Measurements from ENCODE around the gene PPP3R1. TPM values are rescaled to one million over a fixed set of nuclear protein-coding genes. Genes with fewer than 3 reads are reported as not detected.
A peak's percentile ranks its signal among the peaks of the same experiment; 100 is the strongest.

PPP3R1 gene
- total RNA-seq, 4 donors from 2014 or later, result 23.8 to 31.6 (median 29.9) TPM

- TF ChIP-seq CTCF (IDR thresholded peaks at IDR 0.05) (no peak), EP300 (IDR thresholded peaks at IDR 0.05) (no peak), POLR2A (IDR thresholded peaks at IDR 0.05) (no peak), POLR2AphosphoS5 (IDR thresholded peaks at IDR 0.05) (no peak)
- peaks cover 0 to 8% of the 10 kb centered on the region in 2 donors for H3K36me3 ChIP-seq
- no peak for ATAC-seq
- H3K4me1 ChIP-seq, result peaks cover 0 to 37% (median 12%) of the 10 kb centered on the region in 3 donors
- 91 to 95% methylated on average over 7 of the region's 7 CpGs for WGBS, 2 donors (ENCODE audit: low coverage in 1 of 2)
- no peaks in the 10 kb centered on the region for H3K9me3 ChIP-seq
- no peaks in the 10 kb centered on the region for H3K27me3 ChIP-seq
- no peak overlapping the region for H3K4me3 ChIP-seq
- no peak overlapping the region for H3K27ac ChIP-seq
These were observed 96.7 kb downstream of the PPP3R1 start for GRCh38 chr2:68155618-68156017.

- Histone ChIP-seq H3K27ac (peak overlapping the region in 1 of 4 donors; percentile 1), H3K4me3 (no peak overlapping the region), H3K27me3 (no peaks in the 10 kb centered on the region), H3K4me1 (peaks cover 0 to 21% (median 6%) of the 10 kb centered on the region in 3 donors), H3K36me3 (no peaks in the 10 kb centered on the region), H3K9me3 (no peaks in the 10 kb centered on the region)
- 21 to 43% methylated on average over 1 to 2 of the region's 3 CpGs for WGBS, 2 donors (ENCODE audit: low coverage in 1 of 2)
- no peak for TF ChIP-seq CTCF (IDR thresholded peaks at IDR 0.05)
- TF ChIP-seq POLR2A (IDR thresholded peaks at IDR 0.05), result no peak
- TF ChIP-seq EP300 (IDR thresholded peaks at IDR 0.05), result no peak
- no peak for TF ChIP-seq POLR2AphosphoS5 (IDR thresholded peaks at IDR 0.05)
- no peak for ATAC-seq
These were observed 99.5 kb downstream of the PPP3R1 start for GRCh38 chr2:68152681-68153347.

GRCh38 chr2:68151037-68151436 lies 101.3 kb downstream of the PPP3R1 start:
- H3K27me3 ChIP-seq, result no peaks in the 10 kb centered on the region
- H3K4me1 ChIP-seq, result peaks cover 0 to 13% (median 0%) of the 10 kb centered on the region in 3 donors
- no peaks in the 10 kb centered on the region for H3K36me3 ChIP-seq
- no peak for TF ChIP-seq EP300 (IDR thresholded peaks at IDR 0.05)
- H3K4me3 ChIP-seq, result no peak overlapping the region
- ATAC-seq, result no peak
- no peaks in the 10 kb centered on the region for H3K9me3 ChIP-seq
- no peak overlapping the region for H3K27ac ChIP-seq

- WGBS, 2 donors (ENCODE audit: low coverage in 1 of 2), result 95 to 100% methylated on average over 2 of the region's 2 CpGs
- Histone ChIP-seq H3K27ac (no peak overlapping the region), H3K9me3 (no peaks in the 10 kb centered on the region), H3K27me3 (no peaks in the 10 kb centered on the region), H3K4me3 (no peak overlapping the region), H3K36me3 (peaks cover 0 to 58% of the 10 kb centered on the region in 2 donors), H3K4me1 (no peaks in the 10 kb centered on the region)
- ATAC-seq, result no peak
- no peak for TF ChIP-seq POLR2A (IDR thresholded peaks at IDR 0.05)
- no peak for TF ChIP-seq CTCF (IDR thresholded peaks at IDR 0.05)
- no peak for TF ChIP-seq EP300 (IDR thresholded peaks at IDR 0.05)
- no peak for TF ChIP-seq POLR2AphosphoS5 (IDR thresholded peaks at IDR 0.05)
These were observed 110.5 kb downstream of the PPP3R1 start for GRCh38 chr2:68141875-68142274.

- WGBS, 2 donors (ENCODE audit: low coverage in 1 of 2), result 72 to 79% methylated on average over 6 to 7 of the region's 7 CpGs
These were observed 116.6 kb downstream of the PPP3R1 start for GRCh38 chr2:68135448-68136320.

More at GRCh38 chr2:68135448-68136320, 116.6 kb downstream of the PPP3R1 start:
- no peak overlapping the region for H3K27ac ChIP-seq
- TF ChIP-seq POLR2A (IDR thresholded peaks at IDR 0.05) (no peak), EP300 (IDR thresholded peaks at IDR 0.05) (no peak), CTCF (IDR thresholded peaks at IDR 0.05) (no peak), POLR2AphosphoS5 (IDR thresholded peaks at IDR 0.05) (no peak)
- H3K27me3 ChIP-seq, result no peaks in the 10 kb centered on the region
- no peak for ATAC-seq
- no peaks in the 10 kb centered on the region for H3K9me3 ChIP-seq
- H3K36me3 ChIP-seq, result peaks cover 0 to 85% of the 10 kb centered on the region in 2 donors
- no peak overlapping the region for H3K4me3 ChIP-seq
- no peaks in the 10 kb centered on the region for H3K4me1 ChIP-seq
